Prostate gland (tissue), 2 donors: ENCODE data around the gene TOMM5. TPM values are rescaled to one million over a fixed set of nuclear protein-coding genes. Genes with fewer than 3 reads are reported as not detected.

Experiments
- DNase-seq: peaks from one replicate; pipeline ENCODE4 v3.0.0-alpha.2; 2019; ENCODE audit warnings: low spot score
- H3K27ac ChIP-seq, 2 donors: fragments of 200-600 bp; sonication (generic); 2 replicates each; pipeline ENCODE4 v1.5.1; 2017 to 2019
- H3K27me3 ChIP-seq: fragments of 200-600 bp; sonication (generic); replicated peaks from 2 replicates; pipeline ENCODE4 v1.5.1; 2019; ENCODE audit not compliant: insufficient read depth
- H3K36me3 ChIP-seq, 2 donors: fragments of 200-600 bp; sonication (generic); 1 replicate in 1 of 2; 2 replicates in 1 of 2; pipeline versions ENCODE4 v1.5.1 to v1.8.1; 2017 to 2019
- H3K4me1 ChIP-seq: fragments of 200-600 bp; sonication (generic); replicated peaks from 2 replicates; pipeline ENCODE4 v1.5.1; 2019
- H3K4me3 ChIP-seq, 2 donors: fragments of 200-600 bp; sonication (generic); 2 replicates each; pipeline ENCODE4 v1.5.1; 2017 to 2019
- H3K9me3 ChIP-seq: fragments of 200-600 bp; sonication (generic); 2 replicates; pipeline ENCODE4 v1.5.1; 2017
- POLR2A ChIP-seq: fragments of 450-650 bp; IDR thresholded peaks from one replicate; pipeline ENCODE4 v1.6.1; 2016; ENCODE audit warnings: antibody characterized with exemption, mild to moderate bottlenecking
- POLR2AphosphoS5 ChIP-seq: sonication (generic); formaldehyde crosslinking; IDR thresholded peaks from one replicate; pipeline ENCODE4 v1.6.1; 2017; ENCODE audit warnings: antibody characterized with exemption
- WGBS: methylation state at CpG from one replicate; pipeline ENCODE4 v1.1.5; 2018; 5-methylcytosine and 5-hydroxymethylcytosine counted together
- intact Hi-C: fragments of 100-400 bp; cut with DNase I; formaldehyde crosslinking; loops from one replicate; pipeline ENCODE4 v1.14.2; 2022
- total RNA-seq, 2 donors: library from RNA; depleted of rRNA; stranded (reverse); fragments of >200 nt; gene quantifications; one replicate each; pipeline ENCODE4 v1.1.0, GENCODE V29; 2016
- TF ChIP-seq, protein P1 (sequence below), 4 experiments: fragments of 200-600 bp in 2 of 4; fragments of 450-650 bp in 2 of 4; sonication (generic) in 2 of 4; IDR thresholded peaks; 1 replicate in 3 of 4; 2 replicates in 1 of 4; pipeline ENCODE4 v1.5.1; 2016 to 2019; ENCODE audit warnings: antibody characterized with exemption in 4 of 4, mild to moderate bottlenecking in 2 of 4, moderate library complexity in 2 of 4

The TOMM5 gene
- total RNA-seq, 2 donors from 2014 or later, result 81.2 to 82.8 TPM

DNA sequence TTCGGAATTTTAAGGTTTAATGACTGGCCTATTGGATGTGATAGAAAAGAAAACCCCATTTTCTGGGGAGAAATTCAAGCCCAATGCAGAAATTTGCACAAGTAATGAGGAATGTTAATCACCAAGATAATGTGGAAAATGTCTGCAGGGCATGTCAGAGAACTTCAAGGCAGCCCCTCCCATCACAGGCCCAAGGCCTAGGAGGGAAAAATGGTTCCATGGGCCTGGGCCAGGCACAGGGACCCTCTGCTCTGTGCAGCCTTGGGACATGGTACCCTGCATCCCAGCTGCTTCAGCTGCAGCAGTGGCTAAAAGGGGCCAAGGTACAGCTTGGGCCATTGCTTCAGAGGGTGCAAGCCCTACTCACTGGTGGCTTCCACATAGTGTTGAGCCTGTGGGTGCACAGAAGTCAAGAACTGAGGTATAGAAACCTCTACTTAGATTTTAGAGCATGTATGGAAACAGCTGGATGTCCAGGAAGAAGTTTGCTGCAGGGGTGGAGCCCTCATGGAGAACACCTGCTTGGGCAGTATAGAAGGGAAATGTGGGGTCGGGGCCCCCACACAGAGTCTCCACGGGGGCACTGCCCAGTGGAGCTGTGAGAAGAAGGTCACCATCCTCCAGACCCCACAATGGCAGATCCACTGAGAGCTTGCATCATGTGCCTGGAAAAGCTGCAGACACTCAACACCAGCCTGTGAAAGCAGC lies 28.4 kb downstream of the TOMM5 start:
- DNase-seq, result no peak
- H3K4me1 ChIP-seq, result no peaks in the 10 kb centered on the region
- H3K36me3 ChIP-seq, result no peaks in the 10 kb centered on the region
- intact Hi-C loops, result no loop called here
- TF ChIP-seq POLR2AphosphoS5 (no peak), POLR2A (no peak)
- TF ChIP-seq, protein P1, sequence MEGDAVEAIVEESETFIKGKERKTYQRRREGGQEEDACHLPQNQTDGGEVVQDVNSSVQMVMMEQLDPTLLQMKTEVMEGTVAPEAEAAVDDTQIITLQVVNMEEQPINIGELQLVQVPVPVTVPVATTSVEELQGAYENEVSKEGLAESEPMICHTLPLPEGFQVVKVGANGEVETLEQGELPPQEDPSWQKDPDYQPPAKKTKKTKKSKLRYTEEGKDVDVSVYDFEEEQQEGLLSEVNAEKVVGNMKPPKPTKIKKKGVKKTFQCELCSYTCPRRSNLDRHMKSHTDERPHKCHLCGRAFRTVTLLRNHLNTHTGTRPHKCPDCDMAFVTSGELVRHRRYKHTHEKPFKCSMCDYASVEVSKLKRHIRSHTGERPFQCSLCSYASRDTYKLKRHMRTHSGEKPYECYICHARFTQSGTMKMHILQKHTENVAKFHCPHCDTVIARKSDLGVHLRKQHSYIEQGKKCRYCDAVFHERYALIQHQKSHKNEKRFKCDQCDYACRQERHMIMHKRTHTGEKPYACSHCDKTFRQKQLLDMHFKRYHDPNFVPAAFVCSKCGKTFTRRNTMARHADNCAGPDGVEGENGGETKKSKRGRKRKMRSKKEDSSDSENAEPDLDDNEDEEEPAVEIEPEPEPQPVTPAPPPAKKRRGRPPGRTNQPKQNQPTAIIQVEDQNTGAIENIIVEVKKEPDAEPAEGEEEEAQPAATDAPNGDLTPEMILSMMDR (IDR thresholded peaks at IDR 0.05), result no peak
- H3K4me3 ChIP-seq, result no peak overlapping the region
- no peaks in the 10 kb centered on the region for H3K9me3 ChIP-seq
- no peak overlapping the region for H3K27ac ChIP-seq
- whole genome bisulfite sequencing, result 79% methylated on average over 3 of the region's 3 CpGs
- H3K27me3 ChIP-seq, result no peaks in the 10 kb centered on the region

DNA sequence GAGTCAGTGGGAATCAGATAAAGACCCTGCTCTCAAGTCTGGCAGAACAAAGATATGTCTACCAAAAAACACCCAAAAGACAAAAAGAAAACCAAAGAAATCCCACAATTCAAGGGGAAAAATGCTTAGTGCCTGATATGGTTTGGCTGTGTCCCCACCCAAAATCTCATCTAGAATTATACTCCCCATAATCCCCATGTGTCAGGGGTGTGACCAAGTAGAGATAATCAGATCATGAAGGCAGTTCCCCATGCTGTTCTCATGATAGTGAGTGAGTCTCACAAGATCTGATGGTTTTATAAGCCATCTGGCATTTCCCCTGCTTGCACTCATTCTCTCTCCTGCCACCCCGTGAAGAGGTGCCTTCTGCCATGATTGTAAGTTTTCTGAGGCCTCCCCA lies 29.6 kb downstream of the TOMM5 start:
- Histone ChIP-seq H3K9me3 (no peaks in the 10 kb centered on the region), H3K4me3 (no peak overlapping the region), H3K4me1 (no peaks in the 10 kb centered on the region), H3K36me3 (no peaks in the 10 kb centered on the region), H3K27ac (no peak overlapping the region), H3K27me3 (no peaks in the 10 kb centered on the region)
- TF ChIP-seq POLR2AphosphoS5 (no peak), POLR2A (no peak)
- TF ChIP-seq, protein P1 (IDR thresholded peaks at IDR 0.05), result no peak
- no peak for DNase-seq
- 81% methylated on average over 1 of the region's 1 CpG for WGBS
- intact Hi-C loops, result no loop called here

DNA sequence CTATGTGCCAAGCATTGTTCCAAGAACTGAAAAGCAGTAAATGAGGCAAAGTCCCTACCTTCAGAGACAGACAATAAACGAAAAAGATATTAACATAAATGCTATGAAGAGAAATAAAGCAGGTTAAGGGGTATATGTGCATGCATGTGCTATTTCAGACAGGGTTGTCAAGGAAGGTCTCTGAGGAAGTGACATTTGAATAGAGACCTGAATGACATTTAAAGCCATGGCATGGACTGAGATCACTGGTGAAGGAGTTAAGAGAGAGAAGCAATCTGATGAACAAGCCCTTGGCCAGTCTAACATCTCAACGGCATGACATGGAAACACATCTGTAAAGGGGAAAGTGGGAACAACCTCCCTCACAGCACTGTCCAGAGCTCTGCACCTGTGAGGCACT lies 30.7 kb downstream of the TOMM5 start:
- no peaks in the 10 kb centered on the region for H3K9me3 ChIP-seq
- TF ChIP-seq, protein P1 (IDR thresholded peaks at IDR 0.05), result no peak
- no peak for TF ChIP-seq POLR2A
- no peak for TF ChIP-seq POLR2AphosphoS5
- intact Hi-C loops, result no loop called here
- H3K27me3 ChIP-seq, result no peaks in the 10 kb centered on the region
- H3K4me1 ChIP-seq, result no peaks in the 10 kb centered on the region
- DNase-seq, result no peak
- no peaks in the 10 kb centered on the region for H3K36me3 ChIP-seq
- no peak overlapping the region for H3K27ac ChIP-seq
- no peak overlapping the region for H3K4me3 ChIP-seq
- 71% methylated on average over 2 of the region's 2 CpGs for WGBS

DNA sequence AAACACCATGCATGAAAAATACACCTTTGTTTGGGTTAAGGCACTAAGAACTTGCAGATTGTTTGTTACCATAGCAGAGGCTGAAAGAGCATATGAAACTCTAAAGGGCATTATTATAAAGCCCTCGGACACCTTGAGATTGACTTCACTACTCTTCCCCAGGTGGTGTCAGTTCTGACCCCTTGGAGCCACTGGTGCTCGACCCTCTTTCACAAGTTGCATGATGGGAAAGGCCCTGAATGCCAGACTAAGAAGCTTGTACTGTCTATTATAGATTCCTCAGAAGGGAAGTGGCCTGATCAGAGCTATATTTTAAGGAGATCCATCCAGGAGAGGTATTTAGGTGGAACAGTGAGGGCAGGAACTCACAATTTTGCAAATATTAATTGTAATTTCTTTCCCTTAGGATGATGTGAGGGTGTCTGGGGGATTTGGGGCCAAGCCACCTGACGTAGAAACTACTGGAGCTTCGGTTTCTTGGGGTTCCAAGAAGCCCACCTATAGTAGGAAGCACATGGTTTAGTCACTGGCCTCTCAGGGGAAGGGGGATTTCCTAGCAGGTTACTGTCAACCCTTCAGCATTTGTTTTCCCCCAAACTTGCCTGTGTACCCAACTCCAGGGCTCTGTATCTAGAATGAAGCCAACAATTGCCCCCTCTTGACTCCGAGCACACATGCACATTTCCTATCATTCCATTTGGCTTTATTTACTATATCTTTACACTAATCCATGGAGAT lies 32.4 kb downstream of the TOMM5 start:
- DNase-seq, result no peak
- H3K36me3 ChIP-seq, result no peaks in the 10 kb centered on the region
- TF ChIP-seq, protein P1 (IDR thresholded peaks at IDR 0.05), result no peak
- TF ChIP-seq POLR2AphosphoS5, result no peak
- no peak for TF ChIP-seq POLR2A
- no peaks in the 10 kb centered on the region for H3K9me3 ChIP-seq
- H3K4me1 ChIP-seq, result no peaks in the 10 kb centered on the region
- H3K27ac ChIP-seq, result no peak overlapping the region
- H3K4me3 ChIP-seq, result no peak overlapping the region
- intact Hi-C loops, result no loop called here
- WGBS, result 96% methylated on average over 5 of the region's 5 CpGs
- no peaks in the 10 kb centered on the region for H3K27me3 ChIP-seq

DNA sequence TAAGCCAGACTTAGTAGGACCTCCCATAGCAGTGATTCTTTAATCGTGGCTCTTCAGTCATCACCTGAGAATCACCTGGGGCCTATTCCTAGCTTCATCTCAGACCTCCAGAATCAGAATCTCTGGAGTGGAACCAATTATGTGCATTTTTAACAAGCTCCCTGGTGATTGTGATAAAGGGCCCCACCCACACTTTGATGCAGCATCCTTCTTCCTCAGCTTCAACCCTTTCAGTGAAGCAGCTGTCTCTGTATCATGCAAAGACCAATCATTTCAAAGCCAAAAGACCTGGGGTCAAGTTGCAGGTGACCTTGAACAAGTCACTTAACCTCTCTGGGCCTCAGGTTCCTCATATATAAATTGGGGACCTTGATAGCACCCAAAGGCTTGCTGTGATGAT lies 33.3 kb downstream of the TOMM5 start:
- Histone ChIP-seq H3K9me3 (no peaks in the 10 kb centered on the region), H3K27ac (no peak overlapping the region), H3K4me1 (no peaks in the 10 kb centered on the region), H3K36me3 (no peaks in the 10 kb centered on the region), H3K27me3 (no peaks in the 10 kb centered on the region), H3K4me3 (no peak overlapping the region)
- intact Hi-C loops, result no loop called here
- 93% methylated on average over 1 of the region's 1 CpG for WGBS
- TF ChIP-seq, protein P1 (IDR thresholded peaks at IDR 0.05), result no peak
- no peak for TF ChIP-seq POLR2AphosphoS5
- no peak for TF ChIP-seq POLR2A
- no peak for DNase-seq
